ENCODE results near the gene FOXD1.
"Not testable (repeated sequence)": the region's sequence is repeated elsewhere in the genome, so short reads cannot be mapped to it uniquely, and the experiment has no call there.

The FOXD1 gene

DNA sequence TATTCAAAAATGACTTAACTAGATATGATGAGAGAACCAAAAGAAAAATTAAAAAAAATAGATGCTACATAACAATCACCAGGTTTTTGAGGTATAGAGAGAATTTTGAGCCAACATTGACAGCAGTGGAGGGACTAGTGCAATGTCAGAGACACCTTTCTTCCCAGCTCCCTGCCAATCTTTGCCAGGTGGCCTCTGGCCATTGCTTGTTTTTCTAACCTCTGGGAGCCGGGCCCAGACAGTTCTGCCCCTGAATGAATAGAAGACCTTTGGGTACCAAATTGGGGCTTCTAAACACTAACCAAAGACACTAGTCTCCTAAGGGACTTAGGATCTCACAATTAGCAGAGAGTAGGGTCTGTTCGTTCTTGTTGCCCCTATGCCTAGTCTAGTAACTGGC, 33.4 kb downstream of the FOXD1 start:
- DNase-seq = no peak

DNA sequence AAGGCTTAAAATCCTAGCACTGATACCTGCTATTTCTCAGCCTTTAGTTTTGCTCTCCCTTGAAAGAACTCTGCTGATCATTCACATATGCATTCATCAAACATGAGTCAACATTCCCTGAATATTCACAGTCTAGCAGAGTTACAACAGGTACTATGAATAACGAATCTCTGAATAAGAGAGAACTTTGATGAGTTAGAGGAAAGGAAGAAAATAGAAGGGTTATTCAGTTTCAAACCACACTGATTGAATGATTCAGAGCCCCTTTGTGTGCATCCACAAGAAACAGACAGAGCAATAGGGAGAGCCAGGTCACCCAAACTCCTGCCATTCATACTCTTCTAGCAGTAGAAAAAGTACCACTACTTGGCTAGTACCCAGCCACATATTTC, 36.0 kb downstream of the FOXD1 start:
- DNase-seq = no peak

DNA sequence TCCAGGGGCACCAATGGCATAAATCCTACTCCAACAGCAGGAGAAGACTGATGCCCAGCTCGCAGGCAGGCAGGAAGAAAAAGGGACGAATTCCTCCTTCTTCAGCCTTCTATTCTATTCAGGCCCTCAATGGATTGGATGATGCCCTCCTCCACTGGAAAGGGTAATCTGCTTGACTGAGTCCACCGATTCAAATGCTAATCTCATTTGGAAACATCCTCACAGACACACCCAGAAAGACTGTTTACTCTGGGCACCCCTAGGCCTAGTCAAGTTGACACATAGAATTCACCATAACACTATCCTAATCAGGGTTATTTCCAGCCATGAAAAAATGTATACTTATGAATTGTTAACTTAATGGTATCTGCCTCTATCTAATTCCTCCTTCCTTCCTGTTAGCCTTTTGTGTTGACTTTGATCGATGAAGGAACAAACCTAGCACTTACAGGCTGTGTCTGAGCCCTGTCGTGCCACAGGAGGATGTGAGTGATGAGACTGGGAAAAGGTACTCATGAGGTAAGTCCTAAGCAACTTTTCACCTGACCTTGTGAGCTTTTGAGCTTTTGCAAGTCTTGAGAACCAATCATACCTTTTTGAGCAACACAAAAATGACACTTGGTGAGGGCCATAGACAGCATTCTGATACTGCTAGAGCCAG, 36.5 kb downstream of the FOXD1 start:
- no peak for DNase-seq

DNA sequence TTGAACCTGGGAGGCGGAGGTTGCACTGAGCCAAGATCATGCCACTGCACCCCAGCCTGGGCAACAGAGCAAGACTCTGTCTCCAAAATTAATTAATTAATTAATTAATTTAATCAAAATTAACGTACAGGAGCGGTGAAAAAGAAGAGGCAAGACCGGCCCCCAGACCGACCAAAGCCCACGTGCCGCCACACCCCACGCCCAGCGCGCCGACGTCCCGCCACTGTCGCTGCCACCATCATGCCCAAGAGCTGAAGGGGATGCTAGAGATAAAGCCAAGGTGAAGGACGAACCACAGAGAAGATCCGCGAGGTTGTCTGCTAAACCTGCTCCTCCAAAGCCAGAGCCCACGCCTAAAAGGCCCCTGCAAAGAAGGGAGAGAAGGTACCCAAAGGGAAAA, 38.6 kb downstream of the FOXD1 start:
- DNase-seq = not testable (repeated sequence)

DNA sequence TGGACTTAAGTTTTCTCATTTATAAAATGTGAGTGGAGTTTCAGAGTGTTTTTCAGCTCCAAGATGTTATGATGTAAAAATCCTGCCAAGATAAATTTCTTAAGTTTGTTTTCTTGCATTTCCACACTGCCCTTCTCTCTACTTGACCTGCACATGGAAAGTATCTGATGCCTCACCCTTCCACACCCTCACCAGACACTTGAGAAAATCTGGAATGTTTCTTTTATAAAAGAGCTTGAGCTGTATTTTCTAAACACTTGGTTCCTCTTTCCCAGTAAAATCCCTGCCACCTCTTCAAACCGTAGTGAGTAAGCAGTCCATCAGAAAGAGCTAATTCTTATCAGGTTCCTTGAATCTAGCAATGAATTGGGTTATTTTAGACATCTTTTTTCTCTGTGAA, 42.9 kb downstream of the FOXD1 start:
- DNase-seq = no peak

DNA sequence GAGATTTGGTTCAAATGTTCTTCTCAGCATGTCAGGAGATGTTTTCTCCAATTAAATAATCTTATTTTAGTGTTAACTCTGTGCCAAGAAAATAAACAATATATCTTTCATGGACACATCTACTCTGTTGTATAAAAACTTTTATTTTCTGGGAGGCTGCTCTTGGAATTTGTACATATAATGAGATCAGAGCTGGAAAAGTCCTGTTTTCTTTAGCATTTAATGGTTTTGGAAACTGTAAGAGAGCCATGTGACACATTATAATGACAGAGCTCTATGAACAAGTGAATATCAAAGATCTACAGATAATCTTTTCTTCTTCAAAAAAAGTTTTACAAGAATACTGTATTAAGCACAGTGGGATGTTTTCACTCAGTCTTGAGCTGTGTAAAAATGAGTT, 48.8 kb downstream of the FOXD1 start:
- DNase-seq = no peak
